LNCAP (cell line): Measurements from ENCODE around the gene CMBL.

ENCODE experiments used
- TF ChIP-seq, protein P1 (sequence below): fragments of 450-650 bp; IDR thresholded peaks from 2 replicates; pipeline ENCODE4 v1.5.1; 2017; ENCODE audit warnings: mild to moderate bottlenecking

Gene CMBL

DNA sequence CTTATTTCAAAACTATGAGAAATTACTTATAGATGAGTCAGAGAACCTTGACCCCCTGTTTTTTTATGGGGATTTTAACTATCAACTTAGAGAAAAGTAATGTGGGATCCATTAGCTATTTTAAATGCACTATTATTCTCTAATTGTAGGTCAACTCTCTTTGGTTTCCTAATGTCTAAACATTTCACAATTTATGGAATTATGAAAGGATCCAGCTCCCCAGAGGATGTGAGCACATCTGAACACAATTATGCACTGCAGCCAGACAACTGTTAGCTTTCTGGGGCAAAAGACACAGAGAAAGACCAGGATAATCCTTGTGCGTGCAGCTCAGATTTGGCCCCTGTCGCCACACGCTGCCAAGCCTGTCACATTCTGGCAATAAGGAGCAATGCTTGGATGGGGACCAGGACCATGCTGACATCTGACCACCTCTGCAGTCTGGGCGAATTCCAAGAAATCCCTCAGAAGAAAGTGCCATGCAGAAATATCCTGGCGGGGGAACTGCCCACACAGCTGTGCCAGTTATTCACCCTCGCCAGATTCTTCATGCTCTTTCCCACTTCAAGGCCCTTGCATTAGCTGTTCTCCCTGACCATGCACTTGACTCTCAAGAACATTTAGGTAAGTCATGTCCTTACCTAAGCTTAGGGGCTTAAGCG, 22.2 kb upstream of the CMBL start:
- TF ChIP-seq, protein P1, sequence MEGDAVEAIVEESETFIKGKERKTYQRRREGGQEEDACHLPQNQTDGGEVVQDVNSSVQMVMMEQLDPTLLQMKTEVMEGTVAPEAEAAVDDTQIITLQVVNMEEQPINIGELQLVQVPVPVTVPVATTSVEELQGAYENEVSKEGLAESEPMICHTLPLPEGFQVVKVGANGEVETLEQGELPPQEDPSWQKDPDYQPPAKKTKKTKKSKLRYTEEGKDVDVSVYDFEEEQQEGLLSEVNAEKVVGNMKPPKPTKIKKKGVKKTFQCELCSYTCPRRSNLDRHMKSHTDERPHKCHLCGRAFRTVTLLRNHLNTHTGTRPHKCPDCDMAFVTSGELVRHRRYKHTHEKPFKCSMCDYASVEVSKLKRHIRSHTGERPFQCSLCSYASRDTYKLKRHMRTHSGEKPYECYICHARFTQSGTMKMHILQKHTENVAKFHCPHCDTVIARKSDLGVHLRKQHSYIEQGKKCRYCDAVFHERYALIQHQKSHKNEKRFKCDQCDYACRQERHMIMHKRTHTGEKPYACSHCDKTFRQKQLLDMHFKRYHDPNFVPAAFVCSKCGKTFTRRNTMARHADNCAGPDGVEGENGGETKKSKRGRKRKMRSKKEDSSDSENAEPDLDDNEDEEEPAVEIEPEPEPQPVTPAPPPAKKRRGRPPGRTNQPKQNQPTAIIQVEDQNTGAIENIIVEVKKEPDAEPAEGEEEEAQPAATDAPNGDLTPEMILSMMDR: no peak

- TF ChIP-seq, protein P1: no peak
Observed at GRCh38 chr5:10329446-10329819, 21.7 kb upstream of the CMBL start.

DNA sequence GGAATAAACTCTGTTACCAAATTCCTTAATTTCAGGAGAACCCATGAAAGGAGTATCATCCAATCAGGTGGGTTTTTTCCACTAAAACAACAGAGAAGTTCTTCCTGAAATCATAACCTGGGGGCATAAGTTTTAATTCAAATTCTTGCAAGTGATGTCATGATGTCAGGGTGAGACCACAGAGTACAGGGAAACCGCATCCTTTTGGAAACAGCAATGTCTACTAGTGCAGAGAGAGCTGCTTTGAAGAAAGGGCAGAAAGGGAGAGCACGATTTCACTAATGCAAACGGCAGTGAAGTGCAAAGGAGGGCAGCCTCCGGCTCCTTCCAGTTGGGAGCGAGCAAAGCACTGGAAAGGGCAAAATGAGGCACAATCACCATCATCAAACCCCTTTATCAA, 20.6 kb upstream of the CMBL start:
- TF ChIP-seq, protein P1: no peak

GRCh38 chr5:10324518-10325370, 17.0 kb upstream of the CMBL start:
- TF ChIP-seq, protein P1: no peak

DNA sequence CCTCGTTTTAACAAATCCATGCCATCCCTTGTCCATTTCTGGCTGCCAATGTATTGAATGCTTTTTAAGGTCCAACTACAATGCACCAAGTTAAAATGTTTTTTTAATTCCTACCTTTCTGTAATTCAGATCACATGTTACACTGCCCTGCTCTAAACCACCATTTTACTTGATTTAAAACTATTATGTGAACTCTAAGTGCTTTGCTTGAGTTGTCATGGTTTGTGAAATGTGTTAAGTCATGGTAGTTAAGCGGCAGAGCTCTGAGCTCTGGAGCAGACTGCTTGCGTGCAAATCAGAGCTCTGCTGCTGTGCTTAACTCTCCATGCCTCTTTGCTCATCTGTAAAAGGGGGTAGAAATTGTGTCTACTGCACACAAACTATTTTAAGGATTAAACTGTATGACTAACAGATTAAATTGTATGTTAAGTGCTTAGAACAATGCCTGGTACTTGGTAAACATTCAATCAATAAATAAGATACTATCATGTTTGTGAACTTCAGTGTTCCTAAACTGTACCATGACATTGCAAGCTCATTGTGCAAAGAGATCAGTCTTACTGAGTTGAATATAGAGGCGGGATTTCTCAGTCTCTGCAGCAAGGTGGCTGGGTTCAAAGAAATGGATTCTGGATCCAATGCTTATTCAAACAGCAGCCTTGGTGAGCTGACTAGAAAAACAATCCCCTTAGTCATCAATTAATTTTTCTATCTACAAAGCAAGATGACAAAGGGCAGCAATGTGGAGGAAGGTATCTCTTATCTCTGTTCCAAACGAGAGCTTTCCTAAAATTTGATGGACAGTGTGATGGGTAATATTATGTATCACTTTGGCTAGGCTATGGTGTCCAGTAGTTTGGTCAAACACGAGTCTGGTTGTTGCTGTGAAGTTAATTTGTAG, 16.1 kb upstream of the CMBL start:
- TF ChIP-seq, protein P1: no peak

- TF ChIP-seq, protein P1: no peak
Observed at GRCh38 chr5:10321882-10322281, 14.2 kb upstream of the CMBL start.

- TF ChIP-seq, protein P1: no peak
Observed at GRCh38 chr5:10320793-10321192, 13.1 kb upstream of the CMBL start.
